GM23338 (cell line): Measurements from ENCODE around the gene ATP1B3. TPM values are rescaled to one million over a fixed set of nuclear protein-coding genes. Genes with fewer than 3 reads are reported as not detected.

Experiments used
- ATAC-seq: fragments of 200-7000 bp; cut with Tn5 transposase; 3 replicates; pipeline ENCODE4 v1.9.1; 2020
- DNase-seq: peaks from one replicate; pipeline ENCODE4 v3.0.0-alpha.2; 2015; ENCODE audit warnings: low spot score
- H2AFZ ChIP-seq: fragments of 200-600 bp; sonication (generic); 2 replicates; pipeline ENCODE4 v1.8.0; 2016; ENCODE audit warnings: antibody characterized with exemption, mild to moderate bottlenecking, moderate library complexity
- H3F3A ChIP-seq: fragments of 200-600 bp; sonication (generic); replicated peaks from 2 replicates; pipeline ENCODE4 v1.8.0; 2017; ENCODE audit warnings: antibody characterized with exemption, mixed run types, low read depth
- H3K27ac ChIP-seq: fragments of 200-600 bp; sonication (generic); 2 replicates; pipeline ENCODE4 v1.6.1; 2016; ENCODE audit warnings: low read depth
- H3K27me3 ChIP-seq: fragments of 200-600 bp; sonication (generic); 2 replicates; pipeline ENCODE4 v1.8.0; 2016; ENCODE audit warnings: mild to moderate bottlenecking, mixed run types, moderate library complexity; ENCODE audit not compliant: insufficient read depth
- H3K36me3 ChIP-seq: fragments of 200-600 bp; sonication (generic); 2 replicates; pipeline ENCODE4 v1.8.0; 2016; ENCODE audit warnings: mild to moderate bottlenecking; ENCODE audit not compliant: insufficient read depth
- H3K4me1 ChIP-seq: fragments of 200-600 bp; sonication (generic); 2 replicates; pipeline ENCODE4 v1.8.0; 2016; ENCODE audit warnings: mild to moderate bottlenecking, moderate library complexity; ENCODE audit not compliant: insufficient read depth
- H3K4me2 ChIP-seq: fragments of 200-600 bp; sonication (generic); 2 replicates; pipeline ENCODE4 v1.7.1; 2017; ENCODE audit warnings: mixed run types
- H3K4me3 ChIP-seq: fragments of 200-600 bp; sonication (generic); 2 replicates; pipeline ENCODE4 v1.6.1; 2016; ENCODE audit warnings: mixed run types
- H3K79me2 ChIP-seq: fragments of 200-600 bp; sonication (generic); replicated peaks from 2 replicates; pipeline ENCODE4 v1.8.0; 2017; ENCODE audit warnings: mild to moderate bottlenecking; ENCODE audit not compliant: insufficient read depth
- H3K9me2 ChIP-seq: fragments of 200-600 bp; sonication (generic); 2 replicates; pipeline ENCODE4 v1.8.0; 2017; ENCODE audit not compliant: insufficient read depth
- H4K20me1 ChIP-seq: fragments of 200-600 bp; sonication (generic); replicated peaks from 2 replicates; pipeline ENCODE4 v1.8.0; 2017; ENCODE audit warnings: mild to moderate bottlenecking; ENCODE audit not compliant: insufficient read depth
- H3K27ac Mint-ChIP-seq: 2 replicates; pipeline ENCODE4 v1.8.0; 2020; ENCODE audit warnings: inconsistent platforms, mild to moderate bottlenecking, moderate library complexity, mixed read lengths
- H3K27me3 Mint-ChIP-seq: 3 replicates; pipeline ENCODE4 v1.8.0; 2022; ENCODE audit warnings: low read depth, mild to moderate bottlenecking, moderate library complexity, mixed read lengths, inconsistent platforms; ENCODE audit not compliant: insufficient read depth, poor library complexity
- H3K36me3 Mint-ChIP-seq: 3 replicates; pipeline ENCODE4 v1.8.0; 2021; ENCODE audit warnings: low read depth, mild to moderate bottlenecking, inconsistent platforms, moderate library complexity, mixed read lengths
- H3K4me1 Mint-ChIP-seq: 3 replicates; pipeline ENCODE4 v1.8.0; 2020; ENCODE audit warnings: mild to moderate bottlenecking, inconsistent platforms, mixed read lengths
- H3K4me3 Mint-ChIP-seq: 3 replicates; pipeline ENCODE4 v1.8.0; 2021; ENCODE audit warnings: moderate library complexity, mild to moderate bottlenecking, inconsistent platforms, mixed read lengths
- H3K9me3 Mint-ChIP-seq: 3 replicates; pipeline ENCODE4 v1.8.0; 2020; ENCODE audit warnings: moderate library complexity, mild to moderate bottlenecking, inconsistent platforms, mixed read lengths
- CREB1 ChIP-seq: fragments of 250-450 bp; sonication (Bioruptor Pico); IDR thresholded peaks from 2 replicates; pipeline ENCODE4 v1.5.0; 2020; ENCODE audit warnings: low read depth, mild to moderate bottlenecking, moderate library complexity
- CTCF ChIP-seq, 2 experiments: fragments of 200-600 bp in 1 of 2; sonication (generic) in 1 of 2; conservative IDR thresholded peaks; 2 replicates each; pipeline versions ENCODE4 v1.5.1 to v1.6.1; 2016 to 2017; ENCODE audit warnings: antibody characterized with exemption in 2 of 2, low read depth in 2 of 2, mild to moderate bottlenecking in 2 of 2, moderate library complexity in 1 of 2
- ETS1 ChIP-seq: IDR thresholded peaks from 2 replicates; pipeline ENCODE4 v1.6.1; 2016; ENCODE audit warnings: antibody characterized with exemption
- EZH2 ChIP-seq: fragments of 200-600 bp; sonication (generic); IDR thresholded peaks from one replicate; pipeline ENCODE4 v1.8.0; 2017; ENCODE audit warnings: antibody characterized with exemption, mild to moderate bottlenecking, low read depth; ENCODE audit not compliant: unreplicated experiment
- EZH2phosphoT487 ChIP-seq: fragments of 200-600 bp; sonication (generic); IDR thresholded peaks from one replicate; pipeline ENCODE4 v1.8.1; 2018; ENCODE audit warnings: antibody characterized with exemption; ENCODE audit not compliant: unreplicated experiment
- JUNB ChIP-seq: IDR thresholded peaks from one replicate; pipeline ENCODE4 v1.6.1; 2016; ENCODE audit warnings: antibody characterized with exemption; ENCODE audit not compliant: unreplicated experiment
- NANOG ChIP-seq: IDR thresholded peaks from 2 replicates; pipeline ENCODE4 v1.6.1; 2016; ENCODE audit warnings: antibody characterized with exemption, borderline replicate concordance
- POLR2AphosphoS5 ChIP-seq: IDR thresholded peaks from 2 replicates; pipeline ENCODE4 v1.6.1; 2016; ENCODE audit warnings: antibody characterized with exemption, low read depth
- REST ChIP-seq: IDR thresholded peaks from one replicate; pipeline ENCODE4 v1.6.1; 2018; ENCODE audit warnings: antibody characterized with exemption; ENCODE audit not compliant: unreplicated experiment
- STAT1 ChIP-seq: IDR thresholded peaks from one replicate; pipeline ENCODE4 v1.6.1; 2016; ENCODE audit warnings: antibody characterized with exemption; ENCODE audit not compliant: unreplicated experiment
- ZNF114 ChIP-seq: fragments of 250-450 bp; sonication (Bioruptor Pico); IDR thresholded peaks from 2 replicates; pipeline ENCODE4 v1.5.0; 2020; ENCODE audit warnings: mild to moderate bottlenecking, moderate library complexity
- ZNF331 ChIP-seq: fragments of 250-450 bp; sonication (Bioruptor Pico); IDR thresholded peaks from 2 replicates; pipeline ENCODE4 v1.5.0; 2020; ENCODE audit warnings: low read depth, mild to moderate bottlenecking, moderate library complexity
- ZNF462 ChIP-seq: fragments of 250-450 bp; sonication (Bioruptor Pico); IDR thresholded peaks from 2 replicates; pipeline ENCODE4 v1.5.0; 2020; ENCODE audit warnings: mild to moderate bottlenecking, moderate library complexity
- polyA plus RNA-seq: library from polyadenylated mRNA; unstranded; fragments of >200 nt; fragmentation: Nextera tagmentation; extraction: Ambion mirVana; gene quantifications from 2 replicates; pipeline ENCODE4 v1.2.1, GENCODE V29; 2016
- total RNA-seq: library from RNA; depleted of rRNA; stranded (reverse); fragments of >200 nt; shearing (Covaris generic); gene quantifications from 2 replicates; pipeline ENCODE4 v1.2.3, GENCODE V29; 2014

Gene ATP1B3
- total and polyA plus RNA-seq, 2 experiments from 2014 or later: 135 to 315 TPM

GRCh38 chr3:141865101-141865500 lies 11.3 kb upstream of the ATP1B3 start:
- H3K27me3 Mint-ChIP-seq: no peaks in the 10 kb centered on the region
- no peak overlapping the region for H3K4me3 ChIP-seq
- TF ChIP-seq NANOG (no peak), ETS1 (no peak), ZNF114 (CRISPR knock-in tag) (no peak), CREB1 (CRISPR knock-in tag) (no peak), STAT1 (no peak), ZNF462 (CRISPR knock-in tag) (no peak), ZNF331 (CRISPR knock-in tag) (no peak), REST (no peak), CTCF (conservative IDR thresholded peaks at IDR 0.05; ENCODE audit: low read depth in 2 of 2) (no peak), EZH2phosphoT487 (no peak), EZH2 (no peak), JUNB (no peak), POLR2AphosphoS5 (no peak)

More at GRCh38 chr3:141865101-141865500, 11.3 kb upstream of the ATP1B3 start:
- H3K4me2 ChIP-seq: no peak overlapping the region
- H4K20me1 ChIP-seq: no peaks in the 10 kb centered on the region
- H3K27me3 ChIP-seq: no peaks in the 10 kb centered on the region
- no peak overlapping the region for H3K4me3 Mint-ChIP-seq
- peak overlapping the region; percentile 78; the same call in 1 of the 2 replicates for H2AFZ ChIP-seq
- no peaks in the 10 kb centered on the region for H3K9me2 ChIP-seq
- no peaks in the 10 kb centered on the region for H3K4me1 ChIP-seq
- no peaks in the 10 kb centered on the region for H3K36me3 Mint-ChIP-seq
- no peak overlapping the region for H3K27ac Mint-ChIP-seq
- no peaks in the 10 kb centered on the region for H3K36me3 ChIP-seq
- ATAC-seq (no peak), DNase-seq (no peak)
- H3K9me3 Mint-ChIP-seq: no peaks in the 10 kb centered on the region
- no peaks in the 10 kb centered on the region; the same call in 2 of the 3 replicates for H3K4me1 Mint-ChIP-seq
- H3K79me2 ChIP-seq: no peaks in the 10 kb centered on the region
- H3F3A ChIP-seq: no peaks in the 10 kb centered on the region
- H3K27ac ChIP-seq: no peak overlapping the region
